Fibroblast of pulmonary artery (primary cell): ENCODE measurements around the gene RAB3IP.
A peak's percentile ranks its signal among the peaks of the same experiment; 100 is the strongest.

Experiments
- DNase-seq: peaks from one replicate; pipeline ENCODE4 v3.0.0-alpha.2; 2010; ENCODE audit warnings: low read depth
- H3K4me3 ChIP-seq: replicated peaks from 2 replicates; pipeline ENCODE4 v1.5.1; 2011; ENCODE audit warnings: low read depth, mild to moderate bottlenecking, control low read depth, low read length, moderate library complexity
- TF ChIP-seq, protein P1 (sequence below): IDR thresholded peaks from 2 replicates; pipeline ENCODE4 v1.5.1; 2011; ENCODE audit warnings: mild to moderate bottlenecking, control low read depth, low read length, inconsistent platforms; ENCODE audit errors: missing control alignments

RAB3IP gene, protein sequence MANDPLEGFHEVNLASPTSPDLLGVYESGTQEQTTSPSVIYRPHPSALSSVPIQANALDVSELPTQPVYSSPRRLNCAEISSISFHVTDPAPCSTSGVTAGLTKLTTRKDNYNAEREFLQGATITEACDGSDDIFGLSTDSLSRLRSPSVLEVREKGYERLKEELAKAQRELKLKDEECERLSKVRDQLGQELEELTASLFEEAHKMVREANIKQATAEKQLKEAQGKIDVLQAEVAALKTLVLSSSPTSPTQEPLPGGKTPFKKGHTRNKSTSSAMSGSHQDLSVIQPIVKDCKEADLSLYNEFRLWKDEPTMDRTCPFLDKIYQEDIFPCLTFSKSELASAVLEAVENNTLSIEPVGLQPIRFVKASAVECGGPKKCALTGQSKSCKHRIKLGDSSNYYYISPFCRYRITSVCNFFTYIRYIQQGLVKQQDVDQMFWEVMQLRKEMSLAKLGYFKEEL

GRCh38 chr12:69738351-69739286, at the start of gene RAB3IP:
Gene RAB3IP (plus strand): TSS chr12:69738860. CDS start chr12:69755409, 16,549 bp downstream.
- peak; percentile 82 for DNase-seq
- TF ChIP-seq, protein P1, sequence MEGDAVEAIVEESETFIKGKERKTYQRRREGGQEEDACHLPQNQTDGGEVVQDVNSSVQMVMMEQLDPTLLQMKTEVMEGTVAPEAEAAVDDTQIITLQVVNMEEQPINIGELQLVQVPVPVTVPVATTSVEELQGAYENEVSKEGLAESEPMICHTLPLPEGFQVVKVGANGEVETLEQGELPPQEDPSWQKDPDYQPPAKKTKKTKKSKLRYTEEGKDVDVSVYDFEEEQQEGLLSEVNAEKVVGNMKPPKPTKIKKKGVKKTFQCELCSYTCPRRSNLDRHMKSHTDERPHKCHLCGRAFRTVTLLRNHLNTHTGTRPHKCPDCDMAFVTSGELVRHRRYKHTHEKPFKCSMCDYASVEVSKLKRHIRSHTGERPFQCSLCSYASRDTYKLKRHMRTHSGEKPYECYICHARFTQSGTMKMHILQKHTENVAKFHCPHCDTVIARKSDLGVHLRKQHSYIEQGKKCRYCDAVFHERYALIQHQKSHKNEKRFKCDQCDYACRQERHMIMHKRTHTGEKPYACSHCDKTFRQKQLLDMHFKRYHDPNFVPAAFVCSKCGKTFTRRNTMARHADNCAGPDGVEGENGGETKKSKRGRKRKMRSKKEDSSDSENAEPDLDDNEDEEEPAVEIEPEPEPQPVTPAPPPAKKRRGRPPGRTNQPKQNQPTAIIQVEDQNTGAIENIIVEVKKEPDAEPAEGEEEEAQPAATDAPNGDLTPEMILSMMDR = peak; percentile 20
- peak within 1 kb of the TSS; percentile 64 for H3K4me3 ChIP-seq

DNA sequence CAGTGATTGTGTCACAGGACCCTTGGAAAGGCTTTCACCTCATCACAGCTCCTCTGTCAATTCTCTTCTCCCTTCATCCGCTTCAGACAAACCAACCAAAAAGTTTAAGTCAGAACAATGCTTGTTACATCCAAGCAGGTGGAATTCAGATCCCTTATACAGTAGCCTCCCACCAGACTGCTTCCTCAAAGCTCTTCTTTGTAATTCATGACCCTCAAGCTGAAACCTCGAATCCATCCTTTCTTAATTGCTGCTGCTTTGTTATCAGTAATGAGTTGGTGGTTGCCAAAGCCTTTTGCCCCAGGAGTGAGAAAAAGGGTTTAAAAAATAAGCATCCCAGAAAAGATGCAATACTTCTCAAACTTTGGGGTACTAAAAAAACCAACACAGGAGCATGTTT, 49.0 kb upstream of the RAB3IP start:
- TF ChIP-seq, protein P1 = no peak
- no peak overlapping the region for H3K4me3 ChIP-seq
- DNase-seq = no peak

- H3K4me3 ChIP-seq = no peak overlapping the region
- no peak for DNase-seq
- TF ChIP-seq, protein P1 = no peak
Observed at GRCh38 chr12:69694123-69694522, 44.5 kb upstream of the RAB3IP start.

GRCh38 chr12:69698054-69698453, 40.6 kb upstream of the RAB3IP start:
- TF ChIP-seq, protein P1 = no peak
- no peak for DNase-seq
- no peak overlapping the region for H3K4me3 ChIP-seq

GRCh38 chr12:69698769-69699540, 39.7 kb upstream of the RAB3IP start, which contains the start of gene BEST3:
Gene BEST3 (minus strand): TSS chr12:69699303. CDS start chr12:69697798, 1,505 bp downstream.
- TF ChIP-seq, protein P1 = no peak
- DNase-seq = no peak
- no peak within 1 kb of the TSS for H3K4me3 ChIP-seq

- H3K4me3 ChIP-seq = no peak overlapping the region
- TF ChIP-seq, protein P1 = no peak
- DNase-seq = no peak
Observed at GRCh38 chr12:69701826-69702225, 36.8 kb upstream of the RAB3IP start.
